ENCODE measurements around the gene DEPDC1. TPM values are rescaled to one million over a fixed set of nuclear protein-coding genes. Genes with fewer than 3 reads are reported as not detected.

DEPDC1 gene
- total RNA-seq, 1 donor from 2014 or later, result 2.6 TPM

GRCh38 chr1:68433395-68433794, 63.5 kb downstream of the DEPDC1 start:
- no peaks in the 10 kb centered on the region for H3K9me3 Mint-ChIP-seq (ENCODE audit: unreplicated experiment)
- no peaks in the 10 kb centered on the region for H3K36me3 ChIP-seq (ENCODE audit: insufficient read depth, low read length)
- no peak for DNase-seq (ENCODE audit: low read depth)
- no peak overlapping the region for H3K4me3 ChIP-seq (ENCODE audit: insufficient read depth, low read depth, low read length)
- no peaks in the 10 kb centered on the region for H3K9me3 ChIP-seq (ENCODE audit: insufficient read depth, low read depth, low read length)
- H4K20me1 ChIP-seq (ENCODE audit: insufficient read depth, low read length), result no peaks in the 10 kb centered on the region
- H3K4me1 ChIP-seq (ENCODE audit: insufficient read depth, low read length), result no peaks in the 10 kb centered on the region
- H3K79me2 ChIP-seq (ENCODE audit: insufficient read depth, low read length), result no peaks in the 10 kb centered on the region
- no peak overlapping the region for H3K4me3 Mint-ChIP-seq (ENCODE audit: unreplicated experiment)
- TF ChIP-seq EZH2 (IDR thresholded peaks at IDR 0.05; ENCODE audit: insufficient read depth, low read length) (no peak), CTCF (IDR thresholded peaks at IDR 0.05; ENCODE audit: insufficient read depth, low read depth, low read length) (no peak)
- H2AFZ ChIP-seq (ENCODE audit: low read depth, low read length), result no peak overlapping the region
- no peak overlapping the region for H3K9ac ChIP-seq (ENCODE audit: low read length)
- no peak overlapping the region for H3K27ac ChIP-seq (ENCODE audit: low read depth, low read length)
- H3K4me1 Mint-ChIP-seq (ENCODE audit: low read depth, unreplicated experiment), result no peaks in the 10 kb centered on the region
- no peak for FAIRE-seq
- H3K27me3 Mint-ChIP-seq (ENCODE audit: low read depth, unreplicated experiment), result no peaks in the 10 kb centered on the region
- no peaks in the 10 kb centered on the region for H3K27me3 ChIP-seq (ENCODE audit: insufficient read depth, low read length)
- H3K36me3 Mint-ChIP-seq (ENCODE audit: low read depth, unreplicated experiment), result no peaks in the 10 kb centered on the region
- H3K27ac Mint-ChIP-seq (ENCODE audit: unreplicated experiment), result no peak overlapping the region
- no peak overlapping the region for H3K4me2 ChIP-seq (ENCODE audit: low read length)

GRCh38 chr1:68431076-68431475, 65.8 kb downstream of the DEPDC1 start:
- Mint-ChIP-seq H3K9me3 (ENCODE audit: unreplicated experiment) (no peaks in the 10 kb centered on the region), H3K4me1 (ENCODE audit: low read depth, unreplicated experiment) (no peaks in the 10 kb centered on the region), H3K27me3 (ENCODE audit: low read depth, unreplicated experiment) (no peaks in the 10 kb centered on the region), H3K27ac (ENCODE audit: unreplicated experiment) (no peak overlapping the region), H3K4me3 (ENCODE audit: unreplicated experiment) (no peak overlapping the region), H3K36me3 (ENCODE audit: low read depth, unreplicated experiment) (no peaks in the 10 kb centered on the region)
- Histone ChIP-seq H2AFZ (ENCODE audit: low read depth, low read length) (no peak overlapping the region), H3K27ac (ENCODE audit: low read depth, low read length) (no peak overlapping the region), H3K9me3 (ENCODE audit: insufficient read depth, low read depth, low read length) (no peaks in the 10 kb centered on the region), H3K4me3 (ENCODE audit: insufficient read depth, low read depth, low read length) (no peak overlapping the region), H3K9ac (ENCODE audit: low read length) (no peak overlapping the region), H3K27me3 (ENCODE audit: insufficient read depth, low read length) (no peaks in the 10 kb centered on the region), H3K4me2 (ENCODE audit: low read length) (no peak overlapping the region), H3K36me3 (ENCODE audit: insufficient read depth, low read length) (no peaks in the 10 kb centered on the region), H3K4me1 (ENCODE audit: insufficient read depth, low read length) (no peaks in the 10 kb centered on the region), H3K79me2 (ENCODE audit: insufficient read depth, low read length) (no peaks in the 10 kb centered on the region), H4K20me1 (ENCODE audit: insufficient read depth, low read length) (no peaks in the 10 kb centered on the region)
- DNase-seq (ENCODE audit: low read depth) (no peak), FAIRE-seq (no peak)
- TF ChIP-seq CTCF (IDR thresholded peaks at IDR 0.05; ENCODE audit: insufficient read depth, low read depth, low read length) (no peak), EZH2 (IDR thresholded peaks at IDR 0.05; ENCODE audit: insufficient read depth, low read length) (no peak)

GRCh38 chr1:68429233-68429808, 67.6 kb downstream of the DEPDC1 start:
- H3K9me3 Mint-ChIP-seq (ENCODE audit: unreplicated experiment), result no peaks in the 10 kb centered on the region
- Histone ChIP-seq H3K9ac (ENCODE audit: low read length) (no peak overlapping the region), H3K36me3 (ENCODE audit: insufficient read depth, low read length) (no peaks in the 10 kb centered on the region), H3K9me3 (ENCODE audit: insufficient read depth, low read depth, low read length) (no peaks in the 10 kb centered on the region), H3K27me3 (ENCODE audit: insufficient read depth, low read length) (no peaks in the 10 kb centered on the region), H4K20me1 (ENCODE audit: insufficient read depth, low read length) (no peaks in the 10 kb centered on the region), H3K79me2 (ENCODE audit: insufficient read depth, low read length) (no peaks in the 10 kb centered on the region), H3K4me3 (ENCODE audit: insufficient read depth, low read depth, low read length) (no peak overlapping the region), H2AFZ (ENCODE audit: low read depth, low read length) (no peak overlapping the region), H3K4me1 (ENCODE audit: insufficient read depth, low read length) (no peaks in the 10 kb centered on the region), H3K27ac (ENCODE audit: low read depth, low read length) (no peak overlapping the region), H3K4me2 (ENCODE audit: low read length) (no peak overlapping the region)
- no peaks in the 10 kb centered on the region for H3K27me3 Mint-ChIP-seq (ENCODE audit: low read depth, unreplicated experiment)
- H3K27ac Mint-ChIP-seq (ENCODE audit: unreplicated experiment), result no peak overlapping the region
- FAIRE-seq (no peak), DNase-seq (ENCODE audit: low read depth) (no peak)
- no peak overlapping the region for H3K4me3 Mint-ChIP-seq (ENCODE audit: unreplicated experiment)
- TF ChIP-seq EZH2 (IDR thresholded peaks at IDR 0.05; ENCODE audit: insufficient read depth, low read length), result no peak
- no peak for TF ChIP-seq CTCF (IDR thresholded peaks at IDR 0.05; ENCODE audit: insufficient read depth, low read depth, low read length)
- H3K36me3 Mint-ChIP-seq (ENCODE audit: low read depth, unreplicated experiment), result no peaks in the 10 kb centered on the region
- no peaks in the 10 kb centered on the region for H3K4me1 Mint-ChIP-seq (ENCODE audit: low read depth, unreplicated experiment)
